ENCODE data around the gene CRIM1.

- TF ChIP-seq ZNF138 (CRISPR knock-in tag; conservative IDR thresholded peaks at IDR 0.05) (no peak), JUN (CRISPR knock-in tag; IDR thresholded peaks at IDR 0.05) (no peak), KAT7 (CRISPR knock-in tag; IDR thresholded peaks at IDR 0.05; ENCODE audit: borderline replicate concordance) (no peak), E2F4 (CRISPR knock-in tag; IDR thresholded peaks at IDR 0.05; ENCODE audit: borderline replicate concordance, low read depth) (no peak), SMAD3 (CRISPR knock-in tag; IDR thresholded peaks at IDR 0.05; ENCODE audit: borderline replicate concordance) (no peak), ZNF232 (CRISPR knock-in tag; IDR thresholded peaks at IDR 0.05) (no peak), AFF4 (CRISPR knock-in tag; IDR thresholded peaks at IDR 0.05; ENCODE audit: borderline replicate concordance) (no peak), TEAD4 (CRISPR knock-in tag; IDR thresholded peaks at IDR 0.05) (no peak), CREB1 (CRISPR knock-in tag; IDR thresholded peaks at IDR 0.05) (no peak), FOXP4 (CRISPR knock-in tag; IDR thresholded peaks at IDR 0.05) (no peak)
- TF ChIP-seq, protein P1, sequence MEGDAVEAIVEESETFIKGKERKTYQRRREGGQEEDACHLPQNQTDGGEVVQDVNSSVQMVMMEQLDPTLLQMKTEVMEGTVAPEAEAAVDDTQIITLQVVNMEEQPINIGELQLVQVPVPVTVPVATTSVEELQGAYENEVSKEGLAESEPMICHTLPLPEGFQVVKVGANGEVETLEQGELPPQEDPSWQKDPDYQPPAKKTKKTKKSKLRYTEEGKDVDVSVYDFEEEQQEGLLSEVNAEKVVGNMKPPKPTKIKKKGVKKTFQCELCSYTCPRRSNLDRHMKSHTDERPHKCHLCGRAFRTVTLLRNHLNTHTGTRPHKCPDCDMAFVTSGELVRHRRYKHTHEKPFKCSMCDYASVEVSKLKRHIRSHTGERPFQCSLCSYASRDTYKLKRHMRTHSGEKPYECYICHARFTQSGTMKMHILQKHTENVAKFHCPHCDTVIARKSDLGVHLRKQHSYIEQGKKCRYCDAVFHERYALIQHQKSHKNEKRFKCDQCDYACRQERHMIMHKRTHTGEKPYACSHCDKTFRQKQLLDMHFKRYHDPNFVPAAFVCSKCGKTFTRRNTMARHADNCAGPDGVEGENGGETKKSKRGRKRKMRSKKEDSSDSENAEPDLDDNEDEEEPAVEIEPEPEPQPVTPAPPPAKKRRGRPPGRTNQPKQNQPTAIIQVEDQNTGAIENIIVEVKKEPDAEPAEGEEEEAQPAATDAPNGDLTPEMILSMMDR (IDR thresholded peaks at IDR 0.05) = no peak
- TF ChIP-seq, protein P2, sequence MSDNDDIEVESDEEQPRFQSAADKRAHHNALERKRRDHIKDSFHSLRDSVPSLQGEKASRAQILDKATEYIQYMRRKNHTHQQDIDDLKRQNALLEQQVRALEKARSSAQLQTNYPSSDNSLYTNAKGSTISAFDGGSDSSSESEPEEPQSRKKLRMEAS (CRISPR knock-in tag; IDR thresholded peaks at IDR 0.05) = no peak
- TF ChIP-seq, protein P3, sequence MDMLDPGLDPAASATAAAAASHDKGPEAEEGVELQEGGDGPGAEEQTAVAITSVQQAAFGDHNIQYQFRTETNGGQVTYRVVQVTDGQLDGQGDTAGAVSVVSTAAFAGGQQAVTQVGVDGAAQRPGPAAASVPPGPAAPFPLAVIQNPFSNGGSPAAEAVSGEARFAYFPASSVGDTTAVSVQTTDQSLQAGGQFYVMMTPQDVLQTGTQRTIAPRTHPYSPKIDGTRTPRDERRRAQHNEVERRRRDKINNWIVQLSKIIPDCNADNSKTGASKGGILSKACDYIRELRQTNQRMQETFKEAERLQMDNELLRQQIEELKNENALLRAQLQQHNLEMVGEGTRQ (CRISPR knock-in tag; IDR thresholded peaks at IDR 0.05) = no peak
- TF ChIP-seq, protein P4, sequence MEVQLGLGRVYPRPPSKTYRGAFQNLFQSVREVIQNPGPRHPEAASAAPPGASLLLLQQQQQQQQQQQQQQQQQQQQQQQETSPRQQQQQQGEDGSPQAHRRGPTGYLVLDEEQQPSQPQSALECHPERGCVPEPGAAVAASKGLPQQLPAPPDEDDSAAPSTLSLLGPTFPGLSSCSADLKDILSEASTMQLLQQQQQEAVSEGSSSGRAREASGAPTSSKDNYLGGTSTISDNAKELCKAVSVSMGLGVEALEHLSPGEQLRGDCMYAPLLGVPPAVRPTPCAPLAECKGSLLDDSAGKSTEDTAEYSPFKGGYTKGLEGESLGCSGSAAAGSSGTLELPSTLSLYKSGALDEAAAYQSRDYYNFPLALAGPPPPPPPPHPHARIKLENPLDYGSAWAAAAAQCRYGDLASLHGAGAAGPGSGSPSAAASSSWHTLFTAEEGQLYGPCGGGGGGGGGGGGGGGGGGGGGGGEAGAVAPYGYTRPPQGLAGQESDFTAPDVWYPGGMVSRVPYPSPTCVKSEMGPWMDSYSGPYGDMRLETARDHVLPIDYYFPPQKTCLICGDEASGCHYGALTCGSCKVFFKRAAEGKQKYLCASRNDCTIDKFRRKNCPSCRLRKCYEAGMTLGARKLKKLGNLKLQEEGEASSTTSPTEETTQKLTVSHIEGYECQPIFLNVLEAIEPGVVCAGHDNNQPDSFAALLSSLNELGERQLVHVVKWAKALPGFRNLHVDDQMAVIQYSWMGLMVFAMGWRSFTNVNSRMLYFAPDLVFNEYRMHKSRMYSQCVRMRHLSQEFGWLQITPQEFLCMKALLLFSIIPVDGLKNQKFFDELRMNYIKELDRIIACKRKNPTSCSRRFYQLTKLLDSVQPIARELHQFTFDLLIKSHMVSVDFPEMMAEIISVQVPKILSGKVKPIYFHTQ (CRISPR knock-in tag; IDR thresholded peaks at IDR 0.05) = no peak
These were observed 123.4 kb downstream of the CRIM1 start for GRCh38 chr2:36478999-36479398.
